ENCODE data around the gene DDX60.
"Not testable (repeated sequence)": the region's sequence is repeated elsewhere in the genome, so short reads cannot be mapped to it uniquely, and the experiment has no call there.

DDX60 gene

GRCh38 chr4:168304744-168305459 is 13.7 kb downstream of the DDX60 start:
- no peak for DNase-seq
- intact Hi-C loops (cut with DNase I): no loop called here

DNA sequence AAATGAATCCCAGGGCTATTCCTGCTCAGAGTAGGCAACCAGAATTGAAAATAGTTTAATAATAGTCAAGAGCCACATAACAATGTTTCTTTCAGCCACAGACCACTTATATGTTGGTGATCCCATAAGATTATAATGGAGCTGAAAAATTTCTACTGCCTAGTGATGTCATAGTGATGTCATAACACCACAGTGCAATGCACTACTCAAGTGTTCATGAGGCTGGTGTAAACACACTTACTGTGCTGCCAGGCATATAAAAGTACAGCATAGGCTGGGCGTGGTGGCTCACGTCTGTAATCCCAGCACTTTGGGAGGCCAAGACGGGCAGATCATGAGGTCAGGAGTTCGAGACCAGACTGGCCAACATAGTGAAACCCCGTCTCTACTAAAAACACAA is 15.1 kb downstream of the DDX60 start:
- intact Hi-C loops (cut with DNase I): not testable (repeated sequence)

DNA sequence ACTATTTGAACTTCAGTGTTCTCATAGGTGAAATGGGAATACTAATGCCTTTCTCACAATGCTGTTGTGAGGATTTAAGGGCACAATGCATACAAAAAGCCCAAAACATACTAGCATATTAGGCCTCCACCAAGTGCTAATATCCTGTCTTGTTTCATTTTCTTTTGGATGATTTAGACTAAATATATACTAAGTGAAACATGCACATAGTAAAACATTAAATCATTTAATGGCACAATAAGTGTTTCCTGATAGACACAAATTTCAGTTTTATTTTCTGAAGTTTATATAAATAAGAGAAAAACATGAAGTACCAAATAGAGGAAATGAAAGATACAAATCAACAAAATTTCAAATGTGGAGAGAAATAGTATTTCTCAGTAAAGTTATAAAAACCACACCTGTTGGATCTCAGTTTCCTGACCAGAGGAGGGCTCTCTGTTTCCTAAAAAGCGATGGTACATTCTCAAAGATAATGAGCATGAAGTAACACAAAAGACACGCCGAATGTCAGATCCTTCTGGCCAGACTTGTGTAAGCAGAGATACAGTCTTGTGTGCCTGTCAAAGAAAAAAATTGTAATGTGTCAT is 25.1 kb downstream of the DDX60 start:
- intact Hi-C loops (cut with DNase I): no loop called here
- DNase-seq: no peak

More for the DNA sequence above, 15.1 kb downstream of the DDX60 start:
- DNase-seq: not testable (repeated sequence)

DNA sequence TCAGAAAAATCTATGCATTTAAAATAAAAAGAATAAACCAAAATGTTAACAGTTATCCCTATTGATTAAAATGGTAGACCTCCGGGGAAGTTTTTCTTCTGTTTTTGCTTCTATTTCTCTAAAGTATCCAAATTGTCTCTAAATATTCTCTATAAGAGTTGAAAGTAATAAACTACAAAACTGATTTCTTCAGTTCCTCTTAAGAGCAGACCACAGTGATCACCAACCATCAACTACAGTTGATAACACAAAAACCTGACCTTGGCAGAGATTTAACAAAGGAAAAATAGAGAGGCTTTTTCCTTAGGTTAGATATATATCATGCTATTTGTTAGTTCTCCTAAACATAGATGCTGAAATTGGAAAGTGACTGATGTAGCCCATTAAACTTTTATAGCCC is 27.3 kb downstream of the DDX60 start:
- no peak for DNase-seq
- intact Hi-C loops (cut with DNase I): no loop called here

- intact Hi-C loops (cut with DNase I): not testable (repeated sequence)
Measured at GRCh38 chr4:168285850-168286249, 32.7 kb downstream of the DDX60 start.

GRCh38 chr4:168279556-168279955 is 39.0 kb downstream of the DDX60 start:
- intact Hi-C loops (cut with DNase I): no loop called here
- DNase-seq: no peak

More at GRCh38 chr4:168285850-168286249, 32.7 kb downstream of the DDX60 start:
- DNase-seq: not testable (repeated sequence)

GRCh38 chr4:168275836-168276235 is 42.7 kb downstream of the DDX60 start:
- no peak for DNase-seq
- intact Hi-C loops (cut with DNase I): no loop called here

GRCh38 chr4:168274871-168275270 is 43.7 kb downstream of the DDX60 start:
- DNase-seq: no peak
- intact Hi-C loops (cut with DNase I): no loop called here

DNA sequence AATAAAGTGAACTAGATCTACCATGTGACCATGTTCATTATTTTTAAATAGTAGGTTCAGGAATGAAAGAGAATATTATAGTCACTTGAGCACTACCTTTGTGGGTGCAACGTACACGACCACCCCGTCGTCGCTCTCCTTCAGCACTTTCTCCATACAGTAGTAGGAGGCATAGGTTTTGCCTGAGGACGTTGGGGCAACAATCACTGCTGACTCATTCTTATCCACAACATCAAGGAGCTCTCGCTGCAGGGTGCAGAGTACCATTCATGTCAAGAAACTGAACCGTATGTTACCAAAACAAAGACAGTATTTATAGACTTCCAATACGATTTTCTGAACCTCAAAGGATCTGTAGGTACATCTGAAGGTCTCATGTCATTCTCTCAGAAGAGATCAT is 44.7 kb downstream of the DDX60 start:
- intact Hi-C loops (cut with DNase I): no loop called here
- DNase-seq: no peak

GRCh38 chr4:168272488-168272887 is 46.1 kb downstream of the DDX60 start:
- no peak for DNase-seq
- intact Hi-C loops (cut with DNase I): no loop called here

- no peak for DNase-seq
- intact Hi-C loops (cut with DNase I): no loop called here
Measured at GRCh38 chr4:168269896-168270295, 48.7 kb downstream of the DDX60 start.

DNA sequence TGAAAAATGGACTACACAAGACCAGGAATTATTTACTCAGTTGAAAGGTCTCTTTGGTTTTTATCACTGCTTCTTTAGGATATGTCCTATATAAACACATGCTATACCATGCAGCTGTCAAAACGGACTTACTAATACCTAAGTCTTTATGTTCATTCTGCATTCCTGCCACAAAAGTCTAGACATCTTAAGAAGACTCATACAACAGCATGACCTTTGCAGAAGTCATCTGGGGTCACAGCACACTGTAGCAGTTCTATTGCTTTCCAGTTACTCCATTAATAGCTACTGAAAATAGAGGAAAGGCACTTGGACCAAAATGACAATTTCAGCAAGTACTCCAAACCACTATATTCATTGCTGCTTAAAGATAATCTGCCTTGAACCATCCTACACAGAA is 53.2 kb downstream of the DDX60 start:
- DNase-seq: no peak
- intact Hi-C loops (cut with DNase I): no loop called here

DNA sequence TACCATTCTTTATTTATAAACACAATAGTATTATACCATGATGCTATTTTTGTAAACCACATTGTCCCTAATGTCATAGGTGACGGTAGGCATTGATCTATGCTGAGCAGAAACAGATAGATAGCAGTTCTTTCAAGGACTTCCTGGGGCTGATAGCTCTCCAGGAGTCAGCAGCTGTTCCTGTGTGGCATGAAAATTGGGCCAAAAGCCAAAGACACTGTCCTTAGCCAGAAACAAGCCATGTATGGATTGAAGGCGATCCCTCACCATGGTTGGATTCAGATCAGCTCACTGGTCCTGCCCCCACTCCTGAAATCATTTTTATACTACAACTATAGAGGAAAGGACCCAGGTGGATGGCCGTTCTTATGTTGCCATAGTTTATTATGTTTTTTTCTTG is 53.6 kb downstream of the DDX60 start:
- intact Hi-C loops (cut with DNase I): no loop called here
- no peak for DNase-seq

GRCh38 chr4:168263039-168263438 is 55.5 kb downstream of the DDX60 start:
- DNase-seq: no peak

DNA sequence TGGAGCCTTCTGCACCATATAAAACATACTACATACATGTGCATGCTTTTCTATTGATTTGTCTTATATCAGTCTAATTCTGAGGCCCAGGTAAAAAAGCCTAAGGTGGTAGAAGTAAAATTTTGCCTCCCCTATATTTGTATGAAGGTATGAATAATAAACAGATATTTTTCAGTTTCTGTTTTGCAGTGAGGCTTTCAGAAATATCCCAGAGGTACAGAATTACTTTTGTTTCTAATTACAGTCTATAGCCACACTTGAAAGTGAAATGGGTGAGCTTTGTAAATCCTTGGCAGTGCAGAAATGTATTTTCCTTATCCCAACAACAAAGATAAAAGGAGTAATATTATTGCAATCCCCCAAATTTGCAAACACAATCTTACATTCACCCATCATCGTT is 59.5 kb downstream of the DDX60 start:
- no peak for DNase-seq
- intact Hi-C loops (cut with DNase I): no loop called here

More at GRCh38 chr4:168263039-168263438, 55.5 kb downstream of the DDX60 start:
- intact Hi-C loops (cut with DNase I): no loop called here

GRCh38 chr4:168257768-168258167 is 60.8 kb downstream of the DDX60 start:
- intact Hi-C loops (cut with DNase I): no loop called here
- no peak for DNase-seq

DNA sequence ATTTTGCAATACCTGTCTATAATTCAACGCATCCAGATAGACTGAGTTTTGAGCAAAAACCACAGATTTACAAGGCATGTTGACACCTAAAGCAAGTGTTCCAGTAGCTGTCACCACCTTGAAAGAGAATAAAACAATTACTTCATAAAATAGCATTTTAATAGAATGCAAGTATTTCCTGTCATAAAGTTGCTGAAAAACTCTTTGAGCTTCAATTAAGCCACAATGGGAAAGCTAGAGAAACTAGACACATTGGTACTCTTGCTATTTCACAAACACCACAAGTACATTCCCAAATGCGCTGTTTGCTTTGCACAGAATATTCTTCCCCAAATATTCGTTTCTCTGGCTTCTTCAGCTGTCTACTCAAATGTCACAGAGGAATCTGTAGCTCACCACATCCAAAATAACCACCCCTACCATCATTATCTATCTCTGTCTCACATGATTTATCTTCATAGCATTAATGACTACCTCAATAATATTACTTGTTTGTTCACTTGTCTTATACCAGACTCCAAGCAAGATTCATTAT is 70.3 kb downstream of the DDX60 start:
- intact Hi-C loops (cut with DNase I): no loop called here
- no peak for DNase-seq

- DNase-seq: no peak
- intact Hi-C loops (cut with DNase I): no loop called here
Measured at GRCh38 chr4:168247603-168248002, 70.9 kb downstream of the DDX60 start.

DNA sequence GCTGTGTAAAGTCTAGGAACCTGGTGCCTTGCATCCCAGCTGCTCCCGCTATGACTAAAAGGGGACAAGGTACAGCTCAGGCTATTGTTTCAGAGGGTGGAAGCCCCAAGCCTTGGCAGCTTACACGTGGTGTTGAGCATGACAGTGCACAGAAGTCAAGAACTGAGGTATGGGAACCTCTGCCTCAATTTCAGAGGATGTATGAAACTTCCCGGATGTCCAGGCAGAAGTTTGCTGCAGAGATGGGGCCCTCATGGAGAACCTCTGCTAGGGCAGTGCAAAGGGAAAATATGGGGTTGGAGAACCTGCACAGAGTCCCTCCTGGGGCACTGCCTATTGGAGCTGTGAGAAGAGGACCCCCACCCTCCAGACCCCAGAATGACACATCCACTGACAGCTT is 76.6 kb downstream of the DDX60 start:
- DNase-seq: no peak
- intact Hi-C loops (cut with DNase I): no loop called here

- intact Hi-C loops (cut with DNase I): no loop called here
Measured at GRCh38 chr4:168240821-168241220, 77.7 kb downstream of the DDX60 start.

GRCh38 chr4:168221301-168221700 is 97.3 kb downstream of the DDX60 start:
- no peak for DNase-seq
- intact Hi-C loops (cut with DNase I): no loop called here

More at GRCh38 chr4:168240821-168241220, 77.7 kb downstream of the DDX60 start:
- DNase-seq: no peak

DNA sequence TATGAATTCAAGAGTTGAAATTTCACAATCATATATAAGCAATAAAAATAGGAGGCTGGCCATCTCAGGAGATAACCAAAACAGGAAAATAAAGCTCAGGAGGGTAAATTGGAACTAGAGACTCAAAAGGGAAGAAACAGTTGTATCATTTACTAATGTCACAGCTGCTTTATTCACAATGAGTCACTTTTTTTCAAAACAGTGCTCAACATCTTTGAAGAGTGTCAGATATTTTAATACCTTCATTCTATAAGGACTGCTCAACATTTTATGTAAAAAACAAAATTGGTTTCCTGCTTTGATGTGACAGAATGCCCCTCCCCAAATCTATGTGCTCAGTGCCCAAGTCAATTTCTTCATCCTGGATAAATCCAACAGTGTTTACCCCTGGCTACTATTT is 97.7 kb downstream of the DDX60 start:
- intact Hi-C loops (cut with DNase I): no loop called here
- no peak for DNase-seq

All from posterior cingulate gyrus (tissue), 11 donors.